ENCODE data around the gene MVD. TPM values are rescaled to one million over a fixed set of nuclear protein-coding genes. Genes with fewer than 3 reads are reported as not detected.
A peak's percentile ranks its signal among the peaks of the same experiment; 100 is the strongest.

MVD gene
- total RNA-seq, 6 experiments from 2014 or later: 10.2 to 57.1 (median 15.2) TPM

- Histone ChIP-seq H3K4me3 (no peak overlapping the region), H3K36me3 (peaks cover 0 to 31% (median 9%) of the 10 kb centered on the region in 4 donors), H3K9me3 (no peaks in the 10 kb centered on the region), H3K27ac (no peak overlapping the region), H3K4me1 (peaks cover 0 to 24% (median 13%) of the 10 kb centered on the region in 4 donors), H3K27me3 (no peaks in the 10 kb centered on the region)
- ATAC-seq: no peak
- intact Hi-C loops (cut with DNase I): no loop called here
- no peak for TF ChIP-seq POLR2A (IDR thresholded peaks at IDR 0.05)
- TF ChIP-seq CTCF (IDR thresholded peaks at IDR 0.05): no peak
- no peak for DNase-seq
- WGBS (ENCODE audit: insufficient coverage, low coverage, low lambda C conversion rate, missing lambda C conversion rate): 0% methylated on average over 1 of the region's 19 CpGs
These were observed 40.8 kb downstream of the MVD start for GRCh38 chr16:88622125-88622524.

DNA sequence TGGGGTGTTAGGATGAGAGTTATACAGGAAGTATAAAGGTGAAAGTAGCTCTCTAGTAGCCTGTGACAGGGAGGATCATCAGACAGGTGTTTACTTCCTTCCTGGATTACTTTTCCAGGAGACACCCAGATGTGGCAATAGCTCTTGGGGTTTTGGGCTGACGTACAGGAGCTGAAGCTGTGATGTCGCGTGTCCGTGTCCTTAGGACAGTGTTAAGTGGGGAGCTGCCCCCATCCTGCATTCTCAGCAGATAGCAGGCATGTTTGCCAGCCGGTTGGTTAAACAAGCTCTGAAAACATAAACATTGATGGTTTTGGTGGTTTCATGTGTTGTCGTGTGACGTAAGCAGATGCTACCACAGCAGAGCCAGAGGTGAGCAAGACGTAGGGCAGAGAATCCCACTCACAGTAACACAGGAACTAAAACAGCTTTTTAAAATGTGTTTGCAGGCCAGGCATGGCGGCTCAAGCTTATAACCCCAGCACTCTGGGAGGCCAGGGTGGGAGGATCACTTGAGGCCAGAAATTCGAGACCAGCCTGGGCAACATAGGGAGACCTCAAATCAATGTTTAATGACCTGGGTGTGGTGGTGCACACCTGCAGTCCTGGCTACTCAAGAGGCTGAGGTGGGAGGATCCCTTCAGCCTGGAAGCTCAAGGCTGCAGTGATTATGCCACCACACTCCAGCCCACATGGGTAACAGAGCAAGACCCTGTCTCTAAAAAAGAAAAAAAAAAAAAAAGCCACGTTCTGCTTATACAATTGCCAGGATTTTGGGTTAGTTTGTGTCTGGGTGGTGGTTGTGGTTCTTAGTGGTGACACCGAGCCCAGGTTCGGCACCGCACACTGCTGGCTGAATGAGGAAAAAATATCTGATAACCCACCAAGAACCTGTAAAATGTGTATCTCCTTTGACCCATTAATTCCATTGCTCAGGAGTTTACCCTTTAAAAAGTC, 42.8 kb downstream of the MVD start:
- H3K27me3 ChIP-seq: no peaks in the 10 kb centered on the region
- ATAC-seq: no peak
- no peak for TF ChIP-seq POLR2A (IDR thresholded peaks at IDR 0.05)
- no peak for TF ChIP-seq CTCF (IDR thresholded peaks at IDR 0.05)
- no peak overlapping the region for H3K4me3 ChIP-seq
- H3K27ac ChIP-seq: no peak overlapping the region
- no peaks in the 10 kb centered on the region for H3K9me3 ChIP-seq
- WGBS (ENCODE audit: insufficient coverage, low coverage, low lambda C conversion rate, missing lambda C conversion rate): 70% methylated on average over 9 of the region's 14 CpGs
- peaks cover 0 to 31% (median 9%) of the 10 kb centered on the region in 4 donors for H3K36me3 ChIP-seq
- no peak for DNase-seq
- peaks cover 0 to 42% (median 22%) of the 10 kb centered on the region in 4 donors for H3K4me1 ChIP-seq
- intact Hi-C loops (cut with DNase I): no loop called here

GRCh38 chr16:88618956-88619667, 43.8 kb downstream of the MVD start:
- DNase-seq (no peak), ATAC-seq (peak in 1 of 4 donors; percentile 11)
- no peaks in the 10 kb centered on the region for H3K27me3 ChIP-seq
- WGBS (ENCODE audit: insufficient coverage, low coverage, low lambda C conversion rate, missing lambda C conversion rate): 84% methylated on average over 9 of the region's 19 CpGs
- no peaks in the 10 kb centered on the region for H3K9me3 ChIP-seq
- no peak for TF ChIP-seq POLR2A (IDR thresholded peaks at IDR 0.05)
- peaks cover 0 to 42% (median 22%) of the 10 kb centered on the region in 4 donors for H3K4me1 ChIP-seq
- H3K27ac ChIP-seq: peak overlapping the region in 2 of 3 donors; percentile 50 to 58
- H3K4me3 ChIP-seq: no peak overlapping the region
- intact Hi-C loops (cut with DNase I): no loop called here
- peaks cover 0 to 21% (median 9%) of the 10 kb centered on the region in 4 donors for H3K36me3 ChIP-seq

- Histone ChIP-seq H3K36me3 (peaks cover 0 to 15% (median 7%) of the 10 kb centered on the region in 4 donors), H3K27ac (peak overlapping the region in 2 of 3 donors; percentile 50 to 63), H3K9me3 (no peaks in the 10 kb centered on the region), H3K4me1 (peaks cover 0 to 42% (median 22%) of the 10 kb centered on the region in 4 donors), H3K4me3 (no peak overlapping the region), H3K27me3 (no peaks in the 10 kb centered on the region)
- DNase-seq: peak; percentile 84 to 89 (median 86)
- intact Hi-C loops (cut with DNase I): no loop called here
- TF ChIP-seq POLR2A (IDR thresholded peaks at IDR 0.05): no peak
- TF ChIP-seq CTCF (IDR thresholded peaks at IDR 0.05): peak in 1 of 4 donors; percentile 10
- peak; percentile 77 to 92 (median 80) for ATAC-seq
- WGBS (ENCODE audit: insufficient coverage, low coverage, low lambda C conversion rate, missing lambda C conversion rate): 12% methylated on average over 8 of the region's 20 CpGs
These were observed 44.5 kb downstream of the MVD start for GRCh38 chr16:88618182-88618955.

All from right lobe of liver (tissue), 6 donors.